HCT116 (cell line): ENCODE results near the gene SLC24A3.

Experiments
- CTCF ChIP-seq, 3 experiments: fragments of 200-600 bp in 1 of 3; sonication (generic) in 1 of 3; IDR thresholded peaks in 2 of 3; conservative IDR thresholded peaks in 1 of 3; 2 replicates each; pipeline ENCODE4 v1.5.1; 2012 to 2017; ENCODE audit warnings: low read depth in 2 of 3, low read length in 2 of 3, antibody characterized with exemption in 1 of 3, borderline replicate concordance in 1 of 3, control low read depth in 1 of 3, mild to moderate bottlenecking in 1 of 3, mixed read lengths in 1 of 3, mixed run types in 1 of 3, moderate library complexity in 1 of 3; ENCODE audit not compliant: insufficient read depth in 1 of 3
- EZH2 ChIP-seq: fragments of 200-600 bp; sonication (generic); IDR thresholded peaks from 2 replicates; pipeline ENCODE4 v1.6.1; 2017; ENCODE audit warnings: antibody characterized with exemption, mixed run types
- EZH2phosphoT487 ChIP-seq: fragments of 200-600 bp; IDR thresholded peaks from 2 replicates; pipeline ENCODE4 v1.6.1; 2018; ENCODE audit warnings: antibody characterized with exemption, borderline replicate concordance
- POLR2A ChIP-seq: IDR thresholded peaks from 2 replicates; pipeline ENCODE4 v1.7.0; 2011; ENCODE audit warnings: borderline replicate concordance; ENCODE audit not compliant: insufficient read depth, insufficient read length; ENCODE audit errors: extremely low read depth
- SIN3A ChIP-seq: IDR thresholded peaks from 2 replicates; pipeline ENCODE4 v1.6.1; 2012; ENCODE audit warnings: low read depth
- ZNF274 ChIP-seq: fragments of 200-500 bp; sonication (Bioruptor generic); IDR thresholded peaks from 2 replicates; pipeline ENCODE4 v1.6.1; 2014; ENCODE audit warnings: mild to moderate bottlenecking, low read depth, low read length, inconsistent platforms

- TF ChIP-seq EZH2phosphoT487 = no peak
- no peak for TF ChIP-seq CTCF (IDR thresholded peaks at IDR 0.05 in 2 of 3, conservative IDR thresholded peaks at IDR 0.05 in 1 of 3; ENCODE audit: borderline replicate concordance in 1 of 3, insufficient read depth in 1 of 3, low read depth in 2 of 3, low read length in 2 of 3)
- no peak for TF ChIP-seq EZH2
- TF ChIP-seq POLR2A = no peak
- no peak for TF ChIP-seq ZNF274
- no peak for TF ChIP-seq SIN3A
Measured at GRCh38 chr20:19426356-19426755, 213.9 kb downstream of the SLC24A3 start.
